VCaP (cell line): ENCODE data around the gene REPS1.

Experiments used
- H3K27ac ChIP-seq: fragments of 450-650 bp; 2 replicates; pipeline ENCODE4 v1.5.1; 2017
- CTCF ChIP-seq: fragments of 450-650 bp; conservative IDR thresholded peaks from 2 replicates; pipeline ENCODE4 v1.5.1; 2017; ENCODE audit warnings: mild to moderate bottlenecking, moderate library complexity

Gene REPS1

DNA sequence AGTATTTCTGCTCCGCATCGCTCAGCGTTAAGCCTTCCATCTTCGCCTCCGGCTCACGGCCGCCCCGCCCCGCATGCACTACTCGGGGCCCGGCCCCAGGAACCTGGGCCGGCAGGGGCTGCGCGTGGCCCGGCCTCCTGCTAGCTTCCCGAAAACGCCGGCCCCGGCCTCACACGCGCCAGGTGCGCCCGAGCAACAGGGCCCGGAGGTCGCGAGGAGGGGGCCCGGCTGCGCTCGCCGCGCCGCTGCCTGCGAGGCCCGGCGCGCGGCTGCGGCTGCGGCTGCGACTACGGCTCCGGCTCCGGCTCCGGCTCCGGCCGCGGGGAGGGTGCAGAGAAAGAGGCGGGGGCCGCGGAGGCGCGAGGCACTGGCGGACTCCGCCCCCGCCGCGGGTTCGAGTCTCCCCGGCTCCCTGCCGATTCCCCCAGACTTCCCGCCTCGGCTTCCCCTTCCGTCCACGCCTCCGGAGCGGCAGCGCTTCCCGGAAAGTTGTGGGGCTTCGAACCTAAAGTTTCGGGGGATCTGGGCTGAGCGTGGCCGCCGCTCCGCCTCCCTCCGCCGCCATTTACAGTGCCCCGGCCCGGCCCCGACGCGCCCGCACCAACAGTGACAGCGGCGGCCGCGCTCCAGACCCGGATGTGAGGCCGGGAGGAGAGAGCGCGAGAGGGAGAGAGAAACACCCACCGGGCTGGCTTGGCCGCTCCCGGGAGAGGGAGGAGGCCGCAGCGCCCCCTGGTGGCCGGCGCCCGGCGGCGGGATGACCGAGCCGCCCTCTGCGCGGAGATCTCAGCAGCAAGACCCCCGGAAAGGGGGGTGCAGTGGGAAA, at the start of gene REPS1:
REPS1 (minus strand) TSS at position 611 of the 826 bp plus-strand sequence; CDS start at position 40, 571 bp downstream.
- TF ChIP-seq CTCF, result peak; percentile 94
- peak within 1 kb of the TSS; percentile 94 for H3K27ac ChIP-seq

- no peak overlapping the region for H3K27ac ChIP-seq
- TF ChIP-seq CTCF, result no peak
Observed at GRCh38 chr6:139037490-139037889, 49.4 kb upstream of the REPS1 start.

DNA sequence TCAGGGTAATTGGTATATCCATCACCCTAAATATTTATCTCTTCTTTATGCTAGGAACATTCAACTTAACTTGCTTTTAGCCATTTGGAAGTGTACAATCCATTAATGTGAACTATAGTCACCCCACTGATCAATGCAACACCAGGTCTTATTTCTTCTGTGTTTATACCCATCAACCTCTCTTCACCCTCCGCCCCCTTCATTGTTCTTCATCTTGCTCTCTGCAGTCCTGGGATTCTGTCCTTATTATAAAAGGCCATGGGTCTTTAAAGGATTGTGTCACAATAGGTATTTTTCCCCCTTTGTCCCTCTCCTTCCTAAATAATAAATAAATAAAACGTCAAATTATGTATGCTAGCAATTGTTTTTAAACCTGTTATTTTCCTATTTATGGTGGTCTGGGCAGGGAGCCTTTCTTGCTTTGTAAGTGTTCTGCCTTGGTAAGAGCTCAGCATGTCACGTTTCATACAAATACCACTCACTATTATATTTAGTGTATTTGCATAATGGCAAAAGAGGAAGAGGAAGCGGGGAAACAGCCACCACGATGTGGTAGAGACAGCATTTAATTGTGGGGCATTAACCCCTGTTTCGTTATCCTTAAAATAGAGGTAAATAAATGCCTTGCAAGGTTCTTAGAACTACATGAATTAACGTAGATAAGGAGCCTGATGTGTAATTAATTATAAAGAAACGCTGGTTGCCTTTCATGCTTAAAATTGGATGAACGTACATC, 42.3 kb upstream of the REPS1 start:
- H3K27ac ChIP-seq, result no peak overlapping the region
- TF ChIP-seq CTCF, result no peak

GRCh38 chr6:139029470-139030227, 41.6 kb upstream of the REPS1 start:
- TF ChIP-seq CTCF, result no peak
- H3K27ac ChIP-seq, result peak overlapping the region; percentile 64; the same call in 1 of the 2 replicates

- peak within 1 kb of the TSS; percentile 64 for H3K27ac ChIP-seq
- TF ChIP-seq CTCF, result no peak
Observed at GRCh38 chr6:139028658-139029469, 40.8 kb upstream of the REPS1 start, which contains the start of gene ABRACL. Gene ABRACL, plus strand, starts transcription at chr6:139028745. Its CDS starts 5,416 bp downstream, at chr6:139034161.

DNA sequence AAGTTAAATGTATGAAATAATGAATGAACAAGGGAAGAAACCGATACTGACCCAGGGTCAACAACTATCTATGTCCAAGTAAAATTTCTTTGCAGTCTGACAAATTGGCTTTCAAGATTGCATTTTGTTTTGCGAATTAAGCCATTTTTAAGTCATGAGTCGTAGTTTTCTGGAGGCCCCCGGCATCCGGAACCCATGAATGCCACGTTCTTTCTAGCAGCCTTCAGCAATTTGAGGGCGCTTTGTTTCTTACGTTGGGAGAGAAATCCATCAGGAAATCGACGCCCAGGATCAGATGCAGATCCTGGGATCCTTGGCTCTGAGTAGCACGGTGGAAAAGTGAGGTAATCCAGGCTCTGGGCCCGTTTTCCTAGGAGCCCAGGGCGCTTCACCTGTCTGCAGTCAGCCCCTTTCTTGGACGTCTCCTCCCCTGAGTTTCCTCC, 40.2 kb upstream of the REPS1 start:
- TF ChIP-seq CTCF, result no peak
- H3K27ac ChIP-seq, result peak overlapping the region; percentile 64
